ENCODE measurements around the gene DNAAF3. TPM values are rescaled to one million over a fixed set of nuclear protein-coding genes. Genes with fewer than 3 reads are reported as not detected.
"Not testable (repeated sequence)": the region's sequence is repeated elsewhere in the genome, so short reads cannot be mapped to it uniquely, and the experiment has no call there.

The DNAAF3 gene
- polyA plus RNA-seq, 1 of the 3 experiments (the other 2 are of a cell fraction), result 2.4 TPM

- POLR2A ChIA-PET, result no interaction called here
- CTCF ChIA-PET, result interaction anchor here (1.5 kb wide), 1 partner anchor 12 kb away, joined by 4 read pairs; no protein-coding TSS in a partner anchor
- 54% methylated on average over 12 of the region's 12 CpGs for WGBS (ENCODE audit: low lambda C conversion rate)
Observed at GRCh38 chr19:55172741-55173140, 6.3 kb upstream of the DNAAF3 start.

GRCh38 chr19:55172318-55172717 lies 5.9 kb upstream of the DNAAF3 start:
- H3K79me2 ChIP-seq (ENCODE audit: insufficient read depth), result not testable (repeated sequence)

More at GRCh38 chr19:55172741-55173140, 6.3 kb upstream of the DNAAF3 start:
- Histone ChIP-seq H3K4me1 (ENCODE audit: control insufficient read depth in 1 of 2, insufficient read depth in 2 of 2, low read depth in 1 of 2, low read length in 1 of 2) (no peaks in the 10 kb centered on the region), H3K4me3 (ENCODE audit: low read depth in 2 of 2, low read length in 1 of 2) (no peak overlapping the region), H3F3A (replicated peaks; ENCODE audit: insufficient read depth) (no peaks in the 10 kb centered on the region), H3K9me2 (no peaks in the 10 kb centered on the region), H3K36me3 (replicated peaks in 1 of 2; ENCODE audit: control insufficient read depth in 1 of 2, insufficient read depth in 2 of 2, low read length in 1 of 2) (no peaks in the 10 kb centered on the region), H3K79me2 (ENCODE audit: insufficient read depth) (no peaks in the 10 kb centered on the region), H3K4me2 (no peak overlapping the region), H3K9ac (no peak overlapping the region), H2AFZ (ENCODE audit: low read depth) (peak overlapping the region; percentile 18; the same call in 1 of the 2 replicates), H3K27me3 (ENCODE audit: insufficient read depth) (peaks cover 38% of the 10 kb centered on the region; the same call in 1 of the 2 replicates), H3K9me3 (no peaks in the 10 kb centered on the region), H3K27ac (ENCODE audit: low read depth in 2 of 2, low read length in 1 of 2) (no peak overlapping the region), H4K20me1 (ENCODE audit: insufficient read depth) (no peaks in the 10 kb centered on the region)
- DNase-seq, result no peak
- TF ChIP-seq CTCF (IDR thresholded peaks at IDR 0.05) (no peak), EZH2phosphoT487 (IDR thresholded peaks at IDR 0.05; ENCODE audit: borderline replicate concordance, low read depth) (no peak), USF2 (IDR thresholded peaks at IDR 0.05; ENCODE audit: borderline replicate concordance, low read depth, low read length) (no peak), NFIC (IDR thresholded peaks at IDR 0.05; ENCODE audit: borderline replicate concordance) (no peak)

GRCh38 chr19:55171440-55171839 lies 5.0 kb upstream of the DNAAF3 start:
- Histone ChIP-seq H3K4me2 (no peak overlapping the region), H3K4me3 (ENCODE audit: low read depth in 2 of 2, low read length in 1 of 2) (no peak overlapping the region), H3K27ac (ENCODE audit: low read depth in 2 of 2, low read length in 1 of 2) (no peak overlapping the region), H3K27me3 (ENCODE audit: insufficient read depth) (peaks cover 42% of the 10 kb centered on the region; the same call in 1 of the 2 replicates), H3K9me2 (no peaks in the 10 kb centered on the region), H3K36me3 (replicated peaks in 1 of 2; ENCODE audit: control insufficient read depth in 1 of 2, insufficient read depth in 2 of 2, low read length in 1 of 2) (no peaks in the 10 kb centered on the region), H3K79me2 (ENCODE audit: insufficient read depth) (no peaks in the 10 kb centered on the region), H2AFZ (ENCODE audit: low read depth) (no peak overlapping the region), H3K9ac (no peak overlapping the region), H4K20me1 (ENCODE audit: insufficient read depth) (no peaks in the 10 kb centered on the region), H3F3A (replicated peaks; ENCODE audit: insufficient read depth) (no peaks in the 10 kb centered on the region), H3K4me1 (ENCODE audit: control insufficient read depth in 1 of 2, insufficient read depth in 2 of 2, low read depth in 1 of 2, low read length in 1 of 2) (peaks cover 0 to 2% of the 10 kb centered on the region in 2 experiments; a peak in 1 of 4 replicates), H3K9me3 (no peaks in the 10 kb centered on the region)
- 81% methylated on average over 5 of the region's 5 CpGs for WGBS (ENCODE audit: low lambda C conversion rate)
- CTCF ChIA-PET, result interaction anchor here (0.9 kb wide), 1 partner anchor 8 kb away, joined by 3 read pairs; the partner anchor contains the start of gene SYT5
- no peak for DNase-seq
- POLR2A ChIA-PET, result no interaction called here
- no peak for TF ChIP-seq MXI1 (IDR thresholded peaks at IDR 0.05; ENCODE audit: low read depth, low read length)
- TF ChIP-seq NRF1 (IDR thresholded peaks at IDR 0.05; ENCODE audit: low read depth, low read length), result no peak
- TF ChIP-seq JUND (IDR thresholded peaks at IDR 0.05), result no peak
- TF ChIP-seq CTCF (IDR thresholded peaks at IDR 0.05), result no peak
- TF ChIP-seq REST (IDR thresholded peaks at IDR 0.05; ENCODE audit: low read depth, low read length), result no peak
- no peak for TF ChIP-seq USF2 (IDR thresholded peaks at IDR 0.05; ENCODE audit: borderline replicate concordance, low read depth, low read length)
- no peak for TF ChIP-seq SIN3A (IDR thresholded peaks at IDR 0.05; ENCODE audit: borderline replicate concordance, low read depth, low read length)

More at GRCh38 chr19:55172318-55172717, 5.9 kb upstream of the DNAAF3 start:
- WGBS (ENCODE audit: low lambda C conversion rate), result 94% methylated on average over 9 of the region's 9 CpGs
- H3K4me3 ChIP-seq (ENCODE audit: low read depth in 2 of 2, low read length in 1 of 2); H3K4me2 ChIP-seq; H3F3A ChIP-seq (replicated peaks; ENCODE audit: insufficient read depth); H3K9me3 ChIP-seq; H3K9ac ChIP-seq; DNase-seq; H4K20me1 ChIP-seq (ENCODE audit: insufficient read depth); H3K4me1 ChIP-seq (ENCODE audit: control insufficient read depth in 1 of 2, insufficient read depth in 2 of 2, low read depth in 1 of 2, low read length in 1 of 2); POLR2A ChIA-PET; H2AFZ ChIP-seq (ENCODE audit: low read depth); H3K36me3 ChIP-seq (replicated peaks in 1 of 2; ENCODE audit: control insufficient read depth in 1 of 2, insufficient read depth in 2 of 2, low read length in 1 of 2); H3K9me2 ChIP-seq; H3K27ac ChIP-seq (ENCODE audit: low read depth in 2 of 2, low read length in 1 of 2): not testable (repeated sequence)
- H3K27me3 ChIP-seq (ENCODE audit: insufficient read depth), result peaks cover 42% of the 10 kb centered on the region; the same call in 1 of the 2 replicates
- CTCF ChIA-PET, result interaction anchor here (1.5 kb wide), 1 partner anchor 12 kb away, joined by 4 read pairs; no protein-coding TSS in a partner anchor
